ACHN (cell line): ENCODE results near the gene ATP11A.

Experiments used
- DNase-seq: peaks from one replicate; pipeline ENCODE4 v3.0.0-alpha.2; 2015
- in situ Hi-C: cut with HindIII; loops from 2 replicates; pipeline ENCODE4 v1.10.0; 2017; ENCODE audit warnings: low sequenced_read_pairs, low pct_ligation_motif_present, low pct_unique_long_range_greater_than_20kb

Gene ATP11A

DNA sequence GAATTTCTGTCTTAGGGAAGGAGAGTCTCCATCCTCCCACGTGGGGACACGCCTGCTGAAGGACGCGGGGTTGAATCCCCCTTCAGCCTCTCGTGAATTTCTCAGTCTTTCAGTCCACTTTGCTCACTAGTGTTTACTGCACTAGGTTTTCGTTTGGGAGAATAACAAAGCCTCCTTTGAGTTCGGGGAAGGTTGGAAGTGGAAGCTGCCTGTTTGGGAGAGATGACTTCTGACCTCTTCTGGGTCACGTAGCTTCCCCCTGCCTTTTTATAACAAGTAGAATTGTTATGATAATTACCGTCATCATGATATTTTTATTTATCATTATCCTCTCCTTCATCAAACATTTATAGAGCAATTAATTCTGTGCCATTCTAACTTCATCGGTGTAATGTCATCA, 60.7 kb downstream of the ATP11A start:
- in situ Hi-C loops = no loop called here
- DNase-seq = no peak

DNA sequence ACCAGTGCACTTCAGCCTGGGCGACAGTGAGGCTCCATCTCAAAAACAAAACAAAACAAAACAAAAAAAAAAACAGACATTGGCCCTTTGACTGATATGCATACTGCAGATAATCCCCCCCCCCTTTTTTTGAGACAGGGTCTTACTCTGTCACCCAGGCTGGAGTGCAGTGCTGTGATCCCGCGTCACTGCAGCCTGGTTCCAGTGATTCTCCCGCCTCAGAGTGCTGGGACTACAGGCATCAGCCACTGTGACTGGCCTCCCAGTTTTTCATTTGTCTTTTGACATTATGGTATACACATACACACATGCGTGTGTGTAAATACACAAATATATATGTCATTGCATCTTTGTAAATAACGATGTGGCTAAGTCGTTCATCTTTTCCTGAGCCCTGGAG, 61.8 kb downstream of the ATP11A start:
- no peak for DNase-seq
- in situ Hi-C loops = no loop called here

DNA sequence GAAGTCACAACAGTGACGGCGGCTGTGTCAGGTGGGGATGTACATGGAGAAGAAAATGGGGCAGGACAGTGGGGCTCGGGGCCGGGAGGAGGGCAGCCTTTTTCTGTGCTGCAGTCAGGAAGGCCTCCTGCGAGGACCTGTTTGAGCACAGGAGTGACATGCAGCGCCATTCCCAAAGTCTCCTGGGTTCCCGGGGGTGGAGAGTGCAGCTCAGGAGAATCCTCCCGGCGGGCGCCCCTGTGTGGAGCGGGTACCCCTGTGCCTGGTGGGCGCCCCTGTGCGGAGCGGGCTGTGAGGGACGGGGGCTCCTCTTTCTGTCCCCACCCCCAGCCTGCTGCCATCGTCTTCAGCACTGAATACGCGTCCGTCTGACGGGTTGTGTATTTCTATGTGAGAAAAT, 62.4 kb downstream of the ATP11A start:
- in situ Hi-C loops = no loop called here
- DNase-seq = no peak

DNA sequence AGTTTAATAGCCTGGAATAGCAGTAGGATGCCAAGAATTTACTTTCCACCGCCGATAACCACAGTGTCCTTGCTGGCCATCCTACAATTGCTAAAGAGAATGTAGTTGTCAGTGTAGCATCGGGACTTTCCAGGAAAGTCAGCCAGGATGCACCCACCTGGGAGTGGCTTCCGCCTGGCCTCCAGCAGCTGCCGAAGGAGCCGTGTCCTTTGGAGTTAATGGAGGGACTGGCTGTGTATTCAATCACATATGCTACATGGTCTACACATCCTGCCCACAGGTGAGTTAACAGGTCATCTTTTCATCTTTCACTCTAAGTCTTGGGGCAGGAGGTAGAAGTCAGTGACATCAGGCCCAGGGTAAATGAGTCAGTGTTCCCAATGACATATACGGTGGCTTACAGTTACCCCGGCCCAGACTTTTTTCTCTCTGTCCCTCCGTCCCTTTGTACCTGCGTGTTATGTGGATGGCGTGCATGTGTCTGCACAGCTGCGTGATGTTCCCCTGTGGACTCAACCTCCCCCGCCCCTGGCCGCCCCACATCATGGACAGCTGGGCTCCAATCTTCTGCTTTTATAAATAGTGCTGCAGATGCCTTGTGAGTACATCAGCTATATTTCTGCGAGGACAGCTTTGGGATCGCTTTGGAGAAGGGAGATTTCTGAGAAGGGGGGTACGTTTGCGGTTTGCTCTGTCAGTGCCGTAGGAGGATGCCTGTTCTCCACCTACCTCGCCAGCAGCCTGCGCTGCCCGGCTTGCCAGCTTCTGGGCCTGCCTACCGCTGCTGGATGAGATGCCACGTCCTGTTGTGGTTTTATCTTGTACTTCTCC, 63.1 kb downstream of the ATP11A start:
- DNase-seq = no peak
- in situ Hi-C loops = no loop called here

DNA sequence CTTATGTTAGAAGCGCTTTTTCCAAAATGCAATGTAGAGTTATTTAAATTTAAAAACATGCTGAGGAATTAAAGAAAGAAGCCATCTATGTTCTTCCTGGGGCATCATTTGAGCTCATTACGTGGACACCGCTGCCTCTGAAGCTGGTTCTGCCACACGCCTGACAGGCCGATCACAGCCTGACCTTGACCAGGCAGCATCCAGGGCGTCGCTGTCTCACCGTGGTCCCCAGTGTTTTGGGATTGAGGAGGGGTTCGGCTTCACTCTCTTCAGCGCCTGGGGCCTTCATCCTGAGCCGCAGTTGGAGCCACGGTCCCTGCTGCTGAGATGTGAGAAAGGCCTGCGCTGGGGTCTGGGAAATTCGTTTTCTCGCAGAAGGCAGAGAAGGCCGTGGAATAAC, 64.0 kb downstream of the ATP11A start:
- DNase-seq = no peak
- in situ Hi-C loops = no loop called here

DNA sequence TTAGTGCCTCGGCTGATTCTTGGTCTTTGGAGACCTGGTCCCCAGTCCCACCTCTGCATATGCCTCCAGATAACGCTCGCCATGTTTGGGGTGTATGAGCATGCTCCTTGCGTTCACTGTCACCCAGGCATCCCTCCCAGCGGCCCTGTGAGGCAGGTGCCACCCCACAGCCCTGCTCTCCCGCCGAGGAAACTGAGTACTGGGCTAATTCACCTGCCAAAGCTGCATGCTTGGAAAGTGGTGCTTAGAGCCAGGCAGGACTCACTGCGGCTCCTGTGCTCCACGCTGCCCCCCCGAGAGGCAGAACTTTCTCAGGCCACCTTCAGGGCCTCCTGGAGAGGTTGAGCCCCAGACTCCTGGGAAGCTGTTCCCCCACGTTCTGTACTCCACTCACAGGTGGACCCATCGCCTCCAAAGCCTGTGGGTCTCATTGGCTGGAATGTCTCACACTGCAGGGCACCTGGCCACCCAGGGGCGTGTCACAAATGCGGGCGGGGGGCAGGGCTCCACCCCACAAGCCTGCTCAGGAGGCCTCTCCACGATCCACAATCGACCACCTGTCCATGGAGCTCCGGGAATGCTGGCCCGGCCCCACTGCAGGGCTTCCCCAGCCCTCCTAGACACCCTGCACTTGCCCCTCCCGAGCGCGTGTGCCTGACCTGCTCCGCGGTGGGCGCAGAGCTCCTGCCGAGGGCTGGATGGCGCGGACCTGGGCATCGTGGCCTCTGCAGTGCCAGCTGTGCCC, 64.6 kb downstream of the ATP11A start:
- no peak for DNase-seq
- in situ Hi-C loops = no loop called here

DNA sequence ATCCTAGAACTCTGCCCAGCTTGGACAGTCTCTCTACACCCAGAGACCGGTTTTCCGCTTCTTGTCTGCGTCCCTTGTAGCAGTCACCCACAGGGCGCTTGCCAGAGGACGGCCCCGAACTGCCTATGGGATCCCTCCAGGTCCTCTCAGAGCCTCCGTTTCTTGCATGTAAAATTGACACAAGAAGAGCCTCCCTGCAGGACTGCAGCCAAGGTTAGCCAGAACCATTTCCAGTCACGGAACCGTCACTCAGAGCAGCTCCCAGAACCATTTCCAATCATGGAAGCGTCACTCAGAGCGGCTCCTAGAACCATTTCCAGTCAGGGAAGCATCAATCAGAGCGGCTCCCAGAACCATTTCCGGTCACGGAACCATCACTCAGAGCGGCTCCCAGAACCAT, 65.5 kb downstream of the ATP11A start:
- in situ Hi-C loops = no loop called here
- DNase-seq = no peak

DNA sequence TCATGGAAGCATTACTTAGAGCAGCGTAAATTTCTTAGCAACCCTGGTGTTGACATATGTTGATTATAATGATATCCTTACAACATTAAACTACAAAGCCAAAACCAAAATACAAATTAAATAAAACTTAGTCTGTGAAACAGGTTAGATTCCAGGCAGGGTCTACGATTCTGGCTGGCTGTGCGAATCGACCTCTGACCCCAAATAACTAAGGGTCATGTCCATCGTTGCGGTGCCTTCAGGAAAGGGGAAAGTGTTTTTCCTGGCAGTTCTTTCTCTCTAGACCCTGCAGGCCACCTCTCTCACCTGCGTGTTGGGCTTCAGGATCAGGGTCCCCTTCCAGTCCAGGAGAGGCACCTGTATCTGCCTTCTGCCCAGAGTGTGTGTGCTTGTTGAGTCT, 66.2 kb downstream of the ATP11A start:
- DNase-seq = no peak
- in situ Hi-C loops = no loop called here

DNA sequence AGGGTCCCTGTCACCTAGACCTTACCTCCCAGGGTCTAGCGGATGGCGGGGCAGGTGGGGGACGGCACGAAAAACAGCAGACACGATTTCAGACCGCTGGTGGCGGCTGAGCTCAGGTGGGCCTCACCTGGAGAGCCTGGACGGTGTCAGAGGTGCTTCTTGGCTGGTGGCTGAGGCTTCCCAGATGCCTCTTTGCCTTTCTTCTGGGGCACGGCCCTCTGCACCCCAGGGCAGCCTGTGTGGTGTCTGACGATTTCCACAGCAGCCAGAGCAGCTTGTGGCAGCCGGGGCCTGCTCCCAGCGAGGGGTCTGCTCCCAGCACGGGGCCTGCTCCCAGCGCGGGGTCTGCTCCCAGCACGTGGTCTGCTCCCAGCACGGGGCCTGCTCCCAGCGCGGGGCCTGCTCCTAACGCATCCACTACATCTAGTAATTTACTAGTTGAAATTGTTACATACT, 66.7 kb downstream of the ATP11A start:
- DNase-seq = no peak
- in situ Hi-C loops = no loop called here

DNA sequence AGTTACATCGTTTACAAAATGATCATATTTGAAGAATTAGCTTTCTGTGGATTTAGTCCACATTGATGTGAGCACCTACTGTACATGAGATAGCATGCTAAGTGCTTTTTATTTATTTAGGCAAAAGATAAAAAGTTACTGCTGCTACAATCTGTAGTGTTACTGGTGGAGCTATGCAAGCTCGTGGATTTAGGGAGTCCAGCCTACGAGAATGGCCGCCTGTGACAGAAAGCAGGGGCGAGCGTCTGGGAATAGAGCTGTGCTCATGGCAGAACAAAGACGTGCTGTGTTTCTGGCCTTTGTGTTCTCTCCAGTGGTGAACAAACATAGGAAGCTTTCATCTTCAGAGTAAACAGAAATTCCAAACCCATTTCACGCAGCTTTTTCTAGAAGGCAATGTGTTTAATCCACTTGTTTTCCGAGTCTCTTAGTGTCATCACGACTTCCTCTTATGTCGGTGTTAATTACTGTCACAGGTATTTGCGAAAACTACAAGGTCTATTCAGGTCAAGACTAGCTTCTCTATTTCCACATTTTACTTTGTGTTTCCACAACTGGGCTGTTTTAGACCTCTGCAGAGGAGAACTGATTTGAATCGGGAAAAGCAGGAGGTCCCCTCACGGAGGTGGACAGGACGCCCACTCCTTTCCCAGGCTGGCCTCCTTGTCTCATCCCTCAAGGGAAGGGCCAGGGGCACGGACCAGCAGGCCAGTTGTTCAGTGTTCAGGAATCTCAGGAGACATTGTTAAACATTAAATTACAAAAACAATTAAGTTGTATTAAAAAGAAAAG, 67.3 kb downstream of the ATP11A start:
- in situ Hi-C loops = no loop called here
- no peak for DNase-seq

DNA sequence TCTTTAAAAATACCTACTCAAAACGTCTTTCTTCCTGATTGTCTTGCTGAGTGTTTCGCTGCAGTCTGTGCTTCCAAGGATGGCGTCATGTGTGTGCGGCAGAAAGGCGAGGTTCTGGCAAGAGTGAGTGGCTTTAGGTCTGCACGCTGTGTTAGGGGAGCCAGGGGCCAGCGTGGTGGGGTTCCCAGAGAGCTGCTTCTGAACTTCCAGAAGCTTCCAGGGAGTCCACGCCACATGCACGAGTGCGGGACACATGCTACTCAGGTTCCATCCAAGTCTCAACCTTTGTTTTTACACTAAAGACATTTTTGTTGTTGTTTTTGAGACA, 67.9 kb downstream of the ATP11A start:
- DNase-seq = no peak
- in situ Hi-C loops = no loop called here

DNA sequence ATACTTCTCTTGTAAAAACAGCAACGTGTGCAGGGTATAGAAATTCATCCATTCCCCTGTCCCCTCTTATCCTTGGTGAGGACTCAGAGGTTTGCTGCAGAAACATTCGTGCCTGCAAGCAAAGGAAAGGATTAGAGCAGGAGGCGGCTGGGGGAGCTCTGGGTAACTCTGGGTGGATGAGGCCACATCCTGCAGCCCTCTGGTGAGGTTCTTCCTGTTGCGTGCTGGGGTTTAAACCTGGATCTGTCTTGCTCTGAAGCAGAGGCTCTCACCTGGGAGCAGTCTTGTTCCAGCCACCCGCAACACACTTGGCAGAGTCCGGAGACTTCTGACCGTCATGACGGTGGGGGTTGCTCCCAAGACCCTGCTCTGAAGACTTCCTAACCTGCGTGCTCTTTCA, 69.2 kb downstream of the ATP11A start:
- no peak for DNase-seq
- in situ Hi-C loops = no loop called here

DNA sequence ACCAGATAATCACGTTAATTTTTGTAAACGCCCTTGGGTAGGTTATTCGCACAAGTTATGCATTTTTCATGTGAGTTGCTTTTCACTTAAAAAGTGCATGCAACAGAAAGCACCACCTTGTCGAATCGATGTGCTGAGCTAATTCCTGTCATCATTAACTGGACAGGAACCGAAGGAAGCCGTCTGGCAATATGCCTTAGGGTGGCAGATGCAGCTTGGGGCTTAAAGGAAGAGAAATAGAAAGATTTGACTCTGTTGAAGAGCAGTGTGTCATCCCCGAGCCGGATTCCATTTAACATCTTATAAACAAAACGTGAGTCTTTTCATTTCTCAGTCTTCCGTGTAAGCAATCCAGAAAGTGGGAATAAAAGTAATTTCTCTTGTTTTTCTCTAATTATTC, 70.0 kb downstream of the ATP11A start:
- in situ Hi-C loops = no loop called here
- no peak for DNase-seq

DNA sequence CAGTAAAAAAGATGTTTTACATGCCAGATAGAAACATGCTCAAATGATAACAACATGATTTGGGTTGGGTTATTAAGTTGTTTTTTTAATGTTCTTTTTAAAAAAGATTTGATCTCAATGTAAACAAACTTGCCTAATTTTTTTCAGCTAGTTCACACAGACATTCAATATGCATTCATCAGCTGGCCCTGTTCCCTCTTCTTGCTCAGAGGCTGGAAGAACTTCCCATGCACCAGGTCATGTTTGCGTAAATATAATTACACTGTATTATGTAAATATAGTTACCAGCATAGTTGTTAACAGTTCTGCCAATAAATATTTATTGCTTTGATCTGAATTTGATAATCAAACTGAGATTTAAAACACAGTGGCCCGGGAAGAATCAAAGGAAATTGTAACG, 70.6 kb downstream of the ATP11A start:
- in situ Hi-C loops = no loop called here
- DNase-seq = no peak

DNA sequence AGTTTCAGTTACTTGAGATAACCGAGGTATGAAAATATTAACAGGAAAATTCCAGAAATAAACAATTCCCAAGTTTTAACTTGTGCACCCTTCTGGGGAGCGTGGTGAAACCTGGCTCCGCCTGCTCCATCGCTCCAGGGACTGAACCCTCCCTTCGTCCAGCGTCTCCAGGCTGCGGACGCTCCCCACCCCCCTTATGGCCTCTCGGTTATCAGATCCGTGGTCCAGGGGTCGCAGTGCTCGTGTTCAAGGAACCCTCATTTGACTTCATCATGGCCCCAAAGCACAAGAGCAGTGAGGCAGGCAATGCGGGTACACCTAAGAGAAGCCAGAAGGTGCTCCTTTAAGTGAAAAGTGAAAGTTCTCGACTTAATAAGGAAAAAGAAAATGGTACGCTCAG, 71.1 kb downstream of the ATP11A start:
- in situ Hi-C loops = no loop called here
- DNase-seq = no peak

DNA sequence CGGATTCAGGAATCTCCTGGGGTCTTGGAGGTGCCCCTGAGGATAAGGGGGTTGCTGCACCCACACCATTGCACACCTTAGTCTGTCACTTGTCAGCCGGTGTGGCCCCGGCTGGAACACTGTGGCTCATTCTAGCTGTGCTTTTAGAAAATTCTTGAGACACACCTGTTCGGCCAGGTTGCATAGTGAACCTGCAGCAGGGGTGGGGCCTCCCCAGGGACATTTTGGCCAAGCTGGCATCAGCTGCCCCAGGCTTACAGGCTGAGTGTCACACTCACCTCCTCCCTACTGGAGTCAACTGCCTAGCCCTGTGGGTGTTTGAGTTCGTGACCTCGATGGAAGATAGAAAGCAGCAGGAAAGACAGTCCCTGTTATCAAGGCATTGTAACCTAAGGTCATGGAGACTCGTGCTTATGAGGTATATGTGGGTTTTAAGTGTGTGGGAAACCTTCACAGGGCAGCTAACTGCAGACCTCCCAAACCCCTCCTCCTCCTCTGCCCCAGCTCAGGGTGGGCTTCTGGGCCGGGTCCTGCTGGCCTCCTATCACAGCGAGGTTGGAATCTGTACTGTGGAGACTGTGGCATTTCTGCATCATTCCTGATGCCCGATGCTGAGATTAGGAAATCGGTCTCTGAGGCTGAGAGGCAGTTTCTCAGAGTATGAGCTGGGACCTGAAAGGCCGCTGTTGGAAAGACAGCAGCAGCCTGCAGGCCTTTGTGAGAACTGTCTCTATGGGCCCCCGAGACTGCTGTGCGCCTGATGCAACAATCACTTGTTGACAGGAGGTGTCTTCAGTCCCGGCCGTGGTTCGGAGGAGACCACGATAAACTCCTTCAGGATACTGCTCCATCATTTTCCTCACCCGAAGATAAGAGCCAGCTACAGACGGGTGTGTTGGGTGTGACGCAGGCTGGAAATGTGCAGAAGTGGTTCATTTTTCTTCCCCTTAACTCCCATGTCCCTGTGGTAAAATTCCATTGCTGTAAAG, 72.2 kb downstream of the ATP11A start:
- in situ Hi-C loops = no loop called here
- DNase-seq = no peak

DNA sequence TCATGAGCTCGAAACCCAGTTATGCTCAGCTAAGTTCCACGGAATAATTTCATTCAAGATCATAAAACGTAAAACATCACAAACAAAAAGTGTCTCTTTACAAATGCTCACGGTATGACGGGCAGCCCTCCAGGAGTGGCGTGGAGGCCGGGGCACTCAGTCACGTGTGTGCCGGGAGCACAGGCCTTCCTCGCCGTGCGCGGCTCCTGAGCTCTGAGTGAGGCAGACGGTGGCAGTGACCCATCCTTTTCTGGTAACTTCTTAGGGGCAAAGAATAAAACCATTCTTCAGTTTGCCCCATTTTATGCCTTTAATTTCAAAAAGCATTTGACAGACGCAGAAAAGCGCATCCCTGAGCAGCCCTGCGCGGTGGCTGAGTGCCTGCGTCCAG, 72.8 kb downstream of the ATP11A start:
- no peak for DNase-seq
- in situ Hi-C loops = no loop called here

DNA sequence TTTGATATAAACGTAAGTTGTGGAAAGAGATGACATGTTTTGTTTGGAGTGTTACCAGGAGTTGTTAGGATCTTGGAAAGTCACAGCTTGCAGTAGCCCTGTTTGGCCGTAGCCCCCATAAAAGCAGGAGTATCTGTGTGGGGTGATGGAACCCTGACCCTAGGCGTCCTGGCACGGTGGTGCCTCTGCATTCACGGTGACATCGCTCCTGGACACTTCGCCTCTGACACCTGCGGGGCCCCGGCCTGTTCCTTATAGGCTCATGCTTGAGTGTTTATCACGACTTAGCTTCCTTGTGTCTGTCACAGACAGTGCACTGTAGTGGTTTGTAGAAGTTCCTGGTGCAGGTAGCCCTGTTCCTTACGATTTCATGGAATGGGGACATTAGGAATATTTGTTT, 74.2 kb downstream of the ATP11A start:
- in situ Hi-C loops = no loop called here
- no peak for DNase-seq
